WERI-Rb-1 (cell line): ENCODE results near the gene FGD3.
"Not testable (repeated sequence)": the region's sequence is repeated elsewhere in the genome, so short reads cannot be mapped to it uniquely, and the experiment has no call there.

Experiments
- DNase-seq: peaks from one replicate; pipeline ENCODE4 v3.0.0-alpha.2; 2020
- H3K27ac ChIP-seq: fragments of 250-450 bp; sonication (Bioruptor Pico); 2 replicates; pipeline ENCODE4 v1.5.1; 2020; ENCODE audit warnings: mild to moderate bottlenecking, moderate library complexity
- H3K27me3 ChIP-seq: fragments of 250-450 bp; sonication (Bioruptor Pico); 2 replicates; pipeline ENCODE4 v1.5.1; 2021; ENCODE audit warnings: mild to moderate bottlenecking, low read depth, moderate library complexity; ENCODE audit not compliant: insufficient read depth, severe bottlenecking
- H3K36me3 ChIP-seq: fragments of 250-450 bp; sonication (Bioruptor Pico); 2 replicates; pipeline ENCODE4 v1.5.1; 2020; ENCODE audit warnings: mild to moderate bottlenecking, moderate library complexity
- H3K4me3 ChIP-seq: 2 replicates; pipeline ENCODE4 v1.5.1; 2011; ENCODE audit warnings: low read depth, mild to moderate bottlenecking, control low read depth, low read length
- H3K9me3 ChIP-seq: fragments of 250-450 bp; sonication (Bioruptor Pico); 2 replicates; pipeline ENCODE4 v1.5.1; 2021; ENCODE audit warnings: mild to moderate bottlenecking, moderate library complexity; ENCODE audit not compliant: severe bottlenecking
- TF ChIP-seq, protein P1 (sequence below): IDR thresholded peaks from 2 replicates; pipeline ENCODE4 v1.5.1; 2011; ENCODE audit warnings: low read depth, mild to moderate bottlenecking, control low read depth, inconsistent platforms, low read length

Gene FGD3

DNA sequence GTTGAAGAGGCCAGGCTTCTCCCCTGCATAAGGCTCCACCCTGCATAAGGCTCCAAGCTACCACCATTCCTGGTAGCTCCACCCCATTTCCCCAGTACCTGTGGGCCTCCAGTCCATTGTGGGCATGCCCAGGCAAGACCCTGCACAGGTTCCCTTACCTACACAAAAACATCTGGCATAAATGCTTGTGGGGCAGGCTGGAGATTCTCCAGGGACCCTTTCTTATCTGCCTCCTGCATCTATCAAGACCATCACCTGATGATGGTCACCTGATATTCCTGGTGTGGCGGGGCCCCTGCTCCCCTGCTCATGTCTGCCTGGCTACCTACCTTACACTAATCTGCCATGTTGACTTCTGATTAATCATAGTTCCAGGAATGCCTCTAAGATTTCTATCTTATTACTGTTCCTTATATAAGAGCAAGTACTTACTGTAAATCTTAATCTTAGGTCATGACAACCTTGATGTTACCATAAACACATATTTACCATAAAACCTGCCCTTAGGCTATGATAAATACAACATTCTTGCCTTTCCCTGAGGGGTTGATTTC is 41.0 kb downstream of the FGD3 start:
- H3K4me3 ChIP-seq, result no peak overlapping the region
- peaks cover 29% of the 10 kb centered on the region for H3K9me3 ChIP-seq
- H3K27me3 ChIP-seq, result no peaks in the 10 kb centered on the region
- no peaks in the 10 kb centered on the region for H3K36me3 ChIP-seq
- peak overlapping the region; percentile 10; the same call in 1 of the 2 replicates for H3K27ac ChIP-seq
- TF ChIP-seq, protein P1, sequence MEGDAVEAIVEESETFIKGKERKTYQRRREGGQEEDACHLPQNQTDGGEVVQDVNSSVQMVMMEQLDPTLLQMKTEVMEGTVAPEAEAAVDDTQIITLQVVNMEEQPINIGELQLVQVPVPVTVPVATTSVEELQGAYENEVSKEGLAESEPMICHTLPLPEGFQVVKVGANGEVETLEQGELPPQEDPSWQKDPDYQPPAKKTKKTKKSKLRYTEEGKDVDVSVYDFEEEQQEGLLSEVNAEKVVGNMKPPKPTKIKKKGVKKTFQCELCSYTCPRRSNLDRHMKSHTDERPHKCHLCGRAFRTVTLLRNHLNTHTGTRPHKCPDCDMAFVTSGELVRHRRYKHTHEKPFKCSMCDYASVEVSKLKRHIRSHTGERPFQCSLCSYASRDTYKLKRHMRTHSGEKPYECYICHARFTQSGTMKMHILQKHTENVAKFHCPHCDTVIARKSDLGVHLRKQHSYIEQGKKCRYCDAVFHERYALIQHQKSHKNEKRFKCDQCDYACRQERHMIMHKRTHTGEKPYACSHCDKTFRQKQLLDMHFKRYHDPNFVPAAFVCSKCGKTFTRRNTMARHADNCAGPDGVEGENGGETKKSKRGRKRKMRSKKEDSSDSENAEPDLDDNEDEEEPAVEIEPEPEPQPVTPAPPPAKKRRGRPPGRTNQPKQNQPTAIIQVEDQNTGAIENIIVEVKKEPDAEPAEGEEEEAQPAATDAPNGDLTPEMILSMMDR, result no peak
- DNase-seq, result no peak

DNA sequence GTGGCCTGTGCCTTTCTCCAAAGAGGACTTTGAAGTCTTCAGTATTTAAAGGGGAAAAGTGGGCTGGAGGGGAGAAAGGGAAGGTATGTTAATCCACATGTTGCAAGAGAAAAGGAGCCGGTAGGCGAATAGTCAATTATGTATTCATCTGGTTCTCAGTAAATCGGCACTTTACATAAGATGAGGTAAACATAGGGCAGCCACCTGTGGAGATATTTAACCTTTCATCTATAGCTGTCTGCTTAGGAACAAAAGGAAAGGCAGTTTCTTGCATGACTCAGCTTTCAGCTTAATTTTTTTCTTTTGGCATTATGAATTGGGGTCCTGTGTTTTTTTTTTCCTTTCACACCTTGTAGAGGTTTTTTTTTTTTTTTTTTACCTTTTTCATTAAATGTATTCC is 42.2 kb downstream of the FGD3 start:
- Histone ChIP-seq H3K36me3 (no peaks in the 10 kb centered on the region), H3K27me3 (no peaks in the 10 kb centered on the region), H3K27ac (no peak overlapping the region), H3K9me3 (peaks cover 19% of the 10 kb centered on the region), H3K4me3 (no peak overlapping the region)
- no peak for DNase-seq
- TF ChIP-seq, protein P1, result no peak

DNA sequence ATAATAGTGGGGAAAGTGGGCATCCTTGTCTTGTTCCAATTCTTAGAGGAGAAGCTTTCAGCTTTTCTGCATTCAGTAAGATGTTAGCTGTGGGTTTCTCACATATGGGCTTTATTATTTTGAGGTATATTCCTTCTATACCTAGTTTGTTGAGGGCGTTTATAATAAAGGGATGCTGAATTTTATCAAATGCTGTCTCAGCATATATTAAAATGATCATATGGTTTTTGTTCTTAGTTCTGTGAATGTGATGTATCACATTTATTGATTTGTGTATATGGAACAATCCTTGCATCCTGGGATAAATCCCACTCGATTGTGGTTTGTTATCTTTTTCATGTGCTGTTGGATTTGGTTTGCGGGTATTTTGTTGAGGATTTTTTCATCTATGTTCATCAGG is 43.1 kb downstream of the FGD3 start:
- no peaks in the 10 kb centered on the region for H3K27me3 ChIP-seq
- no peak overlapping the region for H3K4me3 ChIP-seq
- no peak overlapping the region for H3K27ac ChIP-seq
- TF ChIP-seq, protein P1, result no peak
- no peak for DNase-seq
- H3K9me3 ChIP-seq, result peaks cover 12% of the 10 kb centered on the region
- H3K36me3 ChIP-seq, result no peaks in the 10 kb centered on the region

DNA sequence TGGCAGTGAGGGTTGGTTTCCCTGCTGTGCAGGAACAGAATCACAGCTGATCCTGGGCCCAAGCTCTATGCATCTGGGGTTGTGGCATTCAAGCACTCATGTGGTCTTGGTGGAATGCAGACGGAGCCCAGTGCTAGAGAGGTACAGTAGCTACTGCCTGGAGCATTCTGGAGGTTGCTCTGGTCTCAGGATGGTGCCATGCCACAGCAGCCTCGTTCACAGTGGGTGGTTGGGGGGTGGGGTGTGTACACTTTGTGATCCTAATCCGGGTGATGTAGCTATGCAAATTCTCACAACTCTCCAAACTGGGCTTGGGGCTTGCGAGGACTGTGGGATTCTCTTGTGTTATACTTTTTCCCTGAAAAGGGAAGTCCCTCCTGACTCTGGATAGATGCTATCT is 45.2 kb downstream of the FGD3 start:
- TF ChIP-seq, protein P1, result no peak
- no peak overlapping the region for H3K27ac ChIP-seq
- DNase-seq, result no peak
- no peaks in the 10 kb centered on the region for H3K27me3 ChIP-seq
- H3K4me3 ChIP-seq, result no peak overlapping the region
- H3K36me3 ChIP-seq, result no peaks in the 10 kb centered on the region
- H3K9me3 ChIP-seq, result peaks cover 5% of the 10 kb centered on the region

DNA sequence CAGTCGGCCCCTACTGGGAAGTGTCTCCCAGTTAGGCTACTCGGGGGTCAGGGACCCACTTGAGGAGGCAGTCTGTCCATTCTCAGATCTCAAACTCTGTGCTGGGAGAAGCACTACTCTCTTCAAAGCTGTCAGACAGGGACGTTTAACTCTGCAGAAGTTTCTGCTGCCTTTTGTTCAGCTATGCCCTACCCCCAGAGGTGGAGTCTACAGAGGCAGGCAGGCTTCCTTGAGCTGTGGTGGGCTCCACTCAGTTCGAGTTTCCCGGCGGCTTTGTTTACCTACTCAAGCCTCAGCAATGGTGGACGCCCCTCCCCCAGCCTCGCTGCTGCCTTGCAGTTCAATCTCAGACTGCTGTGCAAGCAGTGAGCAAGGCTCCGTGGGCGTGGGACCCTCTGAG is 51.5 kb downstream of the FGD3 start:
- not testable (repeated sequence) for H3K27ac ChIP-seq, H3K4me3 ChIP-seq, H3K27me3 ChIP-seq, H3K36me3 ChIP-seq, DNase-seq, H3K9me3 ChIP-seq

DNA sequence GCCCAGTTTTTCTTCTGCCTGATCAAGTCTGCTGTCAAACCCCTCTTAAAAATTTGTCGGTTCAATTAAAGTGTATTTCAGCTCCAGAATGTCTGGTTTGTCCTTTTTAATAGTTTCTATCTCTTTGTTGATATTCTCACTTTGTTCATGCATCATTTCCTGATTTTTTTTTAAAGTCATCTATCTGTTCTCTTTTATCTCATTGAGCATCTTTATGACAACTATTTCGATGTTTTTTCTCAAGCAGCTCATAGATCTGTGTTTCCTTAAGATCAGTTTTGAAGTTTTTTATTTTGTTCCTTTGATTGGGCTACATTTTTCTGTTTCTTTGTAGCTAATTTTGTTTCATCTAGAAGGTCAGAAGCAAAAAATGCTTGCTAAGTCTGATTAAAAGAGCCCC is 53.7 kb downstream of the FGD3 start:
- H3K27ac ChIP-seq, result no peak overlapping the region
- H3K4me3 ChIP-seq, result no peak overlapping the region
- TF ChIP-seq, protein P1, result no peak
- H3K36me3 ChIP-seq, result no peaks in the 10 kb centered on the region
- no peak for DNase-seq
- H3K27me3 ChIP-seq, result no peaks in the 10 kb centered on the region
- no peaks in the 10 kb centered on the region for H3K9me3 ChIP-seq
